CD8-positive, alpha-beta memory T cell (primary cell): ENCODE data around the gene TIMP3. TPM values are rescaled to one million over a fixed set of nuclear protein-coding genes. Genes with fewer than 3 reads are reported as not detected.

Experiments
- CTCF ChIA-PET: fragments of 350-600 bp; sonication (Branson Sonifier 250); formaldehyde crosslinking; loops from one replicate; lab custom pipeline; 2021; ENCODE audit warnings: antibody characterized with exemption; lab: Charles Lee
- POLR2A ChIA-PET: fragments of 350-600 bp; sonication (Branson Sonifier 250); formaldehyde crosslinking; loops from one replicate; lab custom pipeline; 2021; ENCODE audit warnings: antibody characterized with exemption; lab: Charles Lee
- DNase-seq, 5 donors: peaks; one replicate each; pipeline versions ENCODE4 v3.0.0 to v3.0.0-alpha.2; 2020 to 2022; ENCODE audit warnings: mixed read lengths in 1 of 5
- H3K27ac ChIP-seq: one replicate; pipeline ENCODE4 v1.7.0; 2013; ENCODE audit warnings: low read depth, mild to moderate bottlenecking, low read length, moderate library complexity
- H3K27me3 ChIP-seq: 2 replicates; pipeline ENCODE4 v1.7.0; 2013; ENCODE audit warnings: low read length, mild to moderate bottlenecking; ENCODE audit not compliant: insufficient read depth, poor library complexity, severe bottlenecking
- H3K36me3 ChIP-seq: 2 replicates; pipeline ENCODE4 v1.7.0; 2013; ENCODE audit warnings: mild to moderate bottlenecking, low read length, moderate library complexity; ENCODE audit not compliant: insufficient read depth
- H3K4me1 ChIP-seq: 2 replicates; pipeline ENCODE4 v1.7.0; 2013; ENCODE audit warnings: mild to moderate bottlenecking, low read length, moderate library complexity; ENCODE audit not compliant: insufficient read depth
- H3K4me3 ChIP-seq: 2 replicates; pipeline ENCODE4 v1.7.0; 2013; ENCODE audit warnings: mild to moderate bottlenecking, low read length
- H3K9me3 ChIP-seq: 2 replicates; pipeline ENCODE4 v1.7.0; 2013; ENCODE audit warnings: mild to moderate bottlenecking, low read length
- H3K27ac Mint-ChIP-seq, 8 donors: one replicate each; pipeline ENCODE4 v1.8.0; 2020 to 2021; ENCODE audit warnings: mixed read lengths in 8 of 8, mild to moderate bottlenecking in 6 of 8, inconsistent platforms in 3 of 8, moderate library complexity in 3 of 8
- H3K27me3 Mint-ChIP-seq, 2 donors: one replicate each; pipeline ENCODE4 v1.8.0; 2020 to 2021; ENCODE audit warnings: mixed read lengths in 2 of 2, mild to moderate bottlenecking in 1 of 2, moderate library complexity in 1 of 2
- H3K36me3 Mint-ChIP-seq, 3 donors: one replicate each; pipeline ENCODE4 v1.8.0; 2020 to 2021; ENCODE audit warnings: mixed read lengths in 3 of 3, inconsistent platforms in 1 of 3, mild to moderate bottlenecking in 1 of 3
- H3K4me1 Mint-ChIP-seq, 3 donors: one replicate each; pipeline ENCODE4 v1.8.0; 2020 to 2021; ENCODE audit warnings: mixed read lengths in 3 of 3, inconsistent platforms in 1 of 3, mild to moderate bottlenecking in 1 of 3
- H3K4me3 Mint-ChIP-seq, 7 donors: one replicate each; pipeline ENCODE4 v1.8.0; 2020 to 2021; ENCODE audit warnings: mixed read lengths in 7 of 7, mild to moderate bottlenecking in 6 of 7, moderate library complexity in 4 of 7, inconsistent platforms in 2 of 7
- H3K9me3 Mint-ChIP-seq, 5 donors: one replicate each; pipeline ENCODE4 v1.8.0; 2020 to 2022; ENCODE audit warnings: mixed read lengths in 5 of 5, mild to moderate bottlenecking in 3 of 5, moderate library complexity in 2 of 5, inconsistent platforms in 1 of 5
- polyA plus RNA-seq: library from polyadenylated mRNA; unstranded; fragments of 300-500 nt; fragmentation: Illumina TruSeq; gene quantifications from one replicate; pipeline ENCODE4 v1.2.3, GENCODE V29; 2021
- total RNA-seq, 2 experiments: library from RNA; stranded (reverse); gene quantifications; one replicate each; pipeline ENCODE4 v1.2.3, GENCODE V29; 2021

TIMP3 gene
- total and polyA plus RNA-seq, 3 experiments from 2014 or later: 0.22 to 0.24 TPM; not detected in 1

DNA sequence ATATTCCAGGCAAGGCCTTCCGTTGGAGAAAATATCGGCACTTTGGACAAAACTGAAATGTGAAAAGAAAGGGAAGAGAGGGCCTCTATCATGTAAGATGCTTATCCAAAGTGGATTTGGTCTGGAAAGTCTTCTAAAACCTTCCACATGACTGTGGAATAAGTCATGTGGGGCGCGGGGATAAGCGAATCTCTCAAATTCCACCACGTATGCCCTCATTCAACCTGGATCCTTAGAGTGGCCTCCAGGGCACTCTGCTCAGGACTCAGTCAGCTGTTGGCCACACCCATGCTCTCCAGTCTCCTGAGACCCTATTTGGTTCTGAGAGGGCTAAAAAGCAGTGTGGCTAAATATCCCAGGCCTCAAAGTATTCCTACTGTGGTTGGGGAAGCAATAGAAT is 2.0 kb upstream of the TIMP3 start:
- Histone ChIP-seq H3K36me3 (no peaks in the 10 kb centered on the region), H3K4me3 (no peak overlapping the region), H3K4me1 (no peaks in the 10 kb centered on the region), H3K27ac (no peak overlapping the region), H3K27me3 (peaks cover 11% of the 10 kb centered on the region), H3K9me3 (no peaks in the 10 kb centered on the region)
- Mint-ChIP-seq H3K27me3 (peaks cover 29 to 67% of the 10 kb centered on the region in 2 donors), H3K36me3 (no peaks in the 10 kb centered on the region), H3K4me3 (no peak overlapping the region), H3K27ac (no peak overlapping the region), H3K9me3 (no peaks in the 10 kb centered on the region), H3K4me1 (peaks cover 0 to 5% (median 0%) of the 10 kb centered on the region in 3 donors)
- POLR2A ChIA-PET: no interaction called here
- DNase-seq: no peak
- CTCF ChIA-PET: interaction anchor here (1.3 kb wide), 1 partner anchor 10 kb away, joined by 3 read pairs; no protein-coding TSS in a partner anchor

DNA sequence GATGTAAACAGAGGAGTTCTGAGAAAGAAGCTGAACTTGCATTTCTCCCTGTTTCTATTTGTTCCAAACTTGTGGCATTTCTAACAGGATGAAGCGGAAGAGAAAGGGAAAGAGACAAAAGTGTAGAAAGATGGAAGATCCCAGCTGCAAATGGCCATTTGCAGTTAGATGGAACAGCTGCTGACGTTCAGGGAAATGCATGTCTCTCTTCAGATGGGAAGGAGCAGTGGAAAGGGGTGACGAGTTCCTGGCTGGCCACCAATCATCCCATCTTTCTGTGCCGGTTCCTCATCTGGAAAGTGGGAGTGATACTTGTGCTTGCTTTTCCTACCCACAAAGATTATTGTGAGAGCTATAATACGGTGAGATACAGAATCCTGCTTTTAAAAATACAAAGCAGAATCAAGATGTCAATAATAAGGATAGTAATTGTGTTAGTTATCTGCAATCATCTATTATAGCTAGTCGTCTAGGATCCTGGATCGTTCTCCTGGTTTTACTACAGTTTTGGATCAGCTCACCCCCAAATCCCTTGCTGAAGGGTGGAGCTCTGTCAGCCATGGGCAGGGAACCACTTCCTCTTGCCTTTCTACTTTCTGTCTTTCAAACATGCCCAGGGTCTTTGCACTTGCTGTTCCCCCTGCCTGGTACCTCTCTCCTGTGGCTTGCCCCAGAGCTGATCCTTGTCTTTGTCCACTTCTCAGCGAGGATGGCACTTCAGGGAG is 1.2 kb upstream of the TIMP3 start:
- no peak for DNase-seq
- Mint-ChIP-seq H3K27me3 (peaks cover 29 to 71% of the 10 kb centered on the region in 2 donors), H3K27ac (no peak overlapping the region), H3K9me3 (no peaks in the 10 kb centered on the region), H3K4me3 (no peak overlapping the region), H3K36me3 (no peaks in the 10 kb centered on the region), H3K4me1 (peaks cover 0 to 5% (median 0%) of the 10 kb centered on the region in 3 donors)
- Histone ChIP-seq H3K9me3 (no peaks in the 10 kb centered on the region), H3K27me3 (peaks cover 11% of the 10 kb centered on the region), H3K4me3 (no peak overlapping the region), H3K36me3 (no peaks in the 10 kb centered on the region), H3K4me1 (no peaks in the 10 kb centered on the region), H3K27ac (no peak overlapping the region)
- POLR2A ChIA-PET: no interaction called here
- CTCF ChIA-PET: no interaction called here

GRCh38 chr22:32800994-32801536 is 440 bp upstream of the TIMP3 start:
- no peaks in the 10 kb centered on the region for H3K9me3 ChIP-seq
- H3K4me3 ChIP-seq: no peak overlapping the region
- Mint-ChIP-seq H3K27me3 (peaks cover 29 to 71% of the 10 kb centered on the region in 2 donors), H3K36me3 (no peaks in the 10 kb centered on the region), H3K4me1 (peaks cover 0 to 5% (median 0%) of the 10 kb centered on the region in 3 donors), H3K27ac (no peak overlapping the region), H3K9me3 (no peaks in the 10 kb centered on the region), H3K4me3 (no peak overlapping the region)
- no peak for DNase-seq
- H3K27ac ChIP-seq: no peak overlapping the region
- no peaks in the 10 kb centered on the region for H3K36me3 ChIP-seq
- H3K27me3 ChIP-seq: peaks cover 11% of the 10 kb centered on the region
- ChIA-PET CTCF (no interaction called here), POLR2A (no interaction called here)
- H3K4me1 ChIP-seq: no peaks in the 10 kb centered on the region

- Mint-ChIP-seq H3K27me3 (peaks cover 28 to 67% of the 10 kb centered on the region in 2 donors), H3K27ac (no peak overlapping the region)
- CTCF ChIA-PET: no interaction called here
Measured at GRCh38 chr22:32802237-32802765, 796 bp downstream of the TIMP3 start.

GRCh38 chr22:32803020-32803737 is 1.7 kb downstream of the TIMP3 start:
- DNase-seq: no peak
- no peaks in the 10 kb centered on the region for H3K36me3 Mint-ChIP-seq

More at GRCh38 chr22:32802237-32802765, 796 bp downstream of the TIMP3 start:
- no peak for DNase-seq
- POLR2A ChIA-PET: no interaction called here
- H3K4me3 ChIP-seq: no peak overlapping the region
- H3K9me3 ChIP-seq: no peaks in the 10 kb centered on the region
- no peaks in the 10 kb centered on the region for H3K4me1 ChIP-seq
- H3K36me3 ChIP-seq: no peaks in the 10 kb centered on the region
- no peak overlapping the region for H3K27ac ChIP-seq
- Mint-ChIP-seq H3K9me3 (no peaks in the 10 kb centered on the region), H3K4me3 (no peak overlapping the region), H3K36me3 (no peaks in the 10 kb centered on the region), H3K4me1 (peaks cover 0 to 5% (median 0%) of the 10 kb centered on the region in 3 donors)
- H3K27me3 ChIP-seq: peaks cover 7% of the 10 kb centered on the region

GRCh38 chr22:32803738-32804435 is 2.4 kb downstream of the TIMP3 start:
- H3K4me1 ChIP-seq: no peaks in the 10 kb centered on the region
- Mint-ChIP-seq H3K9me3 (no peaks in the 10 kb centered on the region), H3K36me3 (no peaks in the 10 kb centered on the region), H3K27me3 (peaks cover 28 to 58% of the 10 kb centered on the region in 2 donors), H3K4me1 (peaks cover 0 to 5% (median 0%) of the 10 kb centered on the region in 3 donors), H3K27ac (no peak overlapping the region), H3K4me3 (no peak overlapping the region)
- H3K27ac ChIP-seq: no peak overlapping the region
- no peaks in the 10 kb centered on the region for H3K36me3 ChIP-seq
- ChIA-PET CTCF (no interaction called here), POLR2A (no interaction called here)
- H3K27me3 ChIP-seq: peaks cover 7% of the 10 kb centered on the region
- no peak overlapping the region for H3K4me3 ChIP-seq
- DNase-seq: no peak
- H3K9me3 ChIP-seq: no peaks in the 10 kb centered on the region

More at GRCh38 chr22:32803020-32803737, 1.7 kb downstream of the TIMP3 start:
- H3K36me3 ChIP-seq: no peaks in the 10 kb centered on the region
- Mint-ChIP-seq H3K4me1 (peaks cover 0 to 5% (median 0%) of the 10 kb centered on the region in 3 donors), H3K27ac (no peak overlapping the region), H3K4me3 (no peak overlapping the region), H3K27me3 (peaks cover 28 to 63% of the 10 kb centered on the region in 2 donors), H3K9me3 (no peaks in the 10 kb centered on the region)
- CTCF ChIA-PET: no interaction called here
- no peak overlapping the region for H3K4me3 ChIP-seq
- no peaks in the 10 kb centered on the region for H3K4me1 ChIP-seq
- POLR2A ChIA-PET: no interaction called here
- peaks cover 7% of the 10 kb centered on the region for H3K27me3 ChIP-seq
- no peak overlapping the region for H3K27ac ChIP-seq
- no peaks in the 10 kb centered on the region for H3K9me3 ChIP-seq

DNA sequence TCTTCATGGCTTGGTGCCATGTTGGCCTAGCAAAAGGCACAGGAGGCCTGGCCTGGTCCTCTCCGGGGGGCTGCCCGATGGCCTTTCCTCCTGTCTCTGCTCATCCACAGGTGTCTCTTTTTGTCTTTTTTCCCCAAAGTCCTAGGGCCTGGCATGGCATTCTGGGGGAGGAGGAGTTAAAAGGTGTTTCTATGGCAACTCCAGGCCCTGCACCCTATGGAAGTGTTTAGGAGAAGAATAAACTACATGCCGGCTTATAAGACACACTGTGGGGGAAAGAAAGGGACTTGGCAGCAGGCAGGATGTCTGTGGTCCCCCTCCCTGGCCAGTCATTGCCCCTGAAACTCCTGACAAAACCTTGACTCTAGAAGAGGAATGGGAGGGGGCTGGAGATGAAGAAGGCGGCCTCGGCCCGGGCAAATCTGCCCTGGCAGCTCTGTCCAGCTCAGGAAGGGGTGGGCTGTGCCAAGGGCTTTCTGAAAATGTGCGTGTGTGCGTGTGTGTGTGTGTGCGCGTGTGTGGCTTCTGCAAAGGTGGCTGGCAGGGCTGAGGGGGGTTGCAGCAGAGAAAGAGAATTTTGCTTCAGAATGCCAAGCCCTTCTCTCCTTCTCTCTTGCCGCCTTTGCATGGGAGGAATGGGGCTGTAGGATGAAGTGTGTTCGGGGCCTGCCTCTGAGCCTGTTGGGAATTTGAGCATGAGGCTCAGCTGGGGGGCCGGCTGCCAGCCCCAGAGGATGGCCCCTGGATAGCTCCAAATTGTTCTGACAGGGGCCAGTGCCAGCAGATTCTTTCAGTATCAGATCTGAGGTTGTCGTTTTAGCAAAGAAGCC is 3.2 kb downstream of the TIMP3 start:
- H3K4me3 Mint-ChIP-seq: no peak overlapping the region
- DNase-seq: no peak
- no peak overlapping the region for H3K27ac ChIP-seq
- H3K4me1 ChIP-seq: no peaks in the 10 kb centered on the region
- H3K4me3 ChIP-seq: no peak overlapping the region
- peaks cover 4% of the 10 kb centered on the region for H3K27me3 ChIP-seq
- H3K27me3 Mint-ChIP-seq: peaks cover 29 to 56% of the 10 kb centered on the region in 2 donors
- POLR2A ChIA-PET: no interaction called here
- no peaks in the 10 kb centered on the region for H3K36me3 Mint-ChIP-seq
- peaks cover 0 to 5% (median 0%) of the 10 kb centered on the region in 3 donors for H3K4me1 Mint-ChIP-seq
- H3K9me3 Mint-ChIP-seq: no peaks in the 10 kb centered on the region
- H3K36me3 ChIP-seq: no peaks in the 10 kb centered on the region
- no peak overlapping the region for H3K27ac Mint-ChIP-seq
- H3K9me3 ChIP-seq: no peaks in the 10 kb centered on the region
- CTCF ChIA-PET: no interaction called here
